ENCODE measurements around the gene PSMD1.

PSMD1 gene

GRCh38 chr2:231161252-231161839, 104.7 kb downstream of the PSMD1 start:
- Histone ChIP-seq H3K9me3 (ENCODE audit: insufficient read depth, low read length) (no peaks in the 10 kb centered on the region), H3K9me2 (replicated peaks; ENCODE audit: insufficient read depth, low read length) (no peaks in the 10 kb centered on the region), H4K20me1 (ENCODE audit: low read depth, low read length) (no peaks in the 10 kb centered on the region), H3K36me3 (ENCODE audit: low read length) (peaks cover 19% of the 10 kb centered on the region; the same call in 1 of the 2 replicates), H3K4me3 (ENCODE audit: insufficient read depth, low read length, poor library complexity, severe bottlenecking) (no peak overlapping the region), H2AFZ (ENCODE audit: low read depth, low read length, severe bottlenecking) (no peak overlapping the region), H3F3A (ENCODE audit: insufficient read depth) (no peaks in the 10 kb centered on the region), H3K9ac (ENCODE audit: low read length) (no peak overlapping the region), H3K27me3 (ENCODE audit: low read length) (no peaks in the 10 kb centered on the region), H3K79me2 (ENCODE audit: insufficient read depth, low read length) (no peaks in the 10 kb centered on the region), H3K4me2 (ENCODE audit: low read depth, low read length, poor library complexity, severe bottlenecking) (no peak overlapping the region), H3K27ac (ENCODE audit: low read depth, low read length) (no peak overlapping the region)
- TF ChIP-seq CTCF (IDR thresholded peaks at IDR 0.05; ENCODE audit: insufficient read depth, low read length, poor library complexity, severe bottlenecking) (no peak), EZH2phosphoT487 (conservative IDR thresholded peaks at IDR 0.05; ENCODE audit: low read length) (no peak)

GRCh38 chr2:231161877-231162329, 105.2 kb downstream of the PSMD1 start:
- H3K9me2 ChIP-seq (replicated peaks; ENCODE audit: insufficient read depth, low read length) = no peaks in the 10 kb centered on the region
- H3K4me2 ChIP-seq (ENCODE audit: low read depth, low read length, poor library complexity, severe bottlenecking) = no peak overlapping the region
- H4K20me1 ChIP-seq (ENCODE audit: low read depth, low read length) = no peaks in the 10 kb centered on the region
- H3K4me3 ChIP-seq (ENCODE audit: insufficient read depth, low read length, poor library complexity, severe bottlenecking) = no peak overlapping the region
- no peak for TF ChIP-seq CTCF (IDR thresholded peaks at IDR 0.05; ENCODE audit: insufficient read depth, low read length, poor library complexity, severe bottlenecking)
- TF ChIP-seq EZH2phosphoT487 (conservative IDR thresholded peaks at IDR 0.05; ENCODE audit: low read length) = no peak
- H3K9ac ChIP-seq (ENCODE audit: low read length) = no peak overlapping the region
- peaks cover 19% of the 10 kb centered on the region; the same call in 1 of the 2 replicates for H3K36me3 ChIP-seq (ENCODE audit: low read length)
- no peak overlapping the region for H2AFZ ChIP-seq (ENCODE audit: low read depth, low read length, severe bottlenecking)
- H3K27me3 ChIP-seq (ENCODE audit: low read length) = no peaks in the 10 kb centered on the region
- no peaks in the 10 kb centered on the region for H3K9me3 ChIP-seq (ENCODE audit: insufficient read depth, low read length)
- no peak overlapping the region for H3K27ac ChIP-seq (ENCODE audit: low read depth, low read length)
- H3K79me2 ChIP-seq (ENCODE audit: insufficient read depth, low read length) = no peaks in the 10 kb centered on the region
- H3F3A ChIP-seq (ENCODE audit: insufficient read depth) = no peaks in the 10 kb centered on the region

GRCh38 chr2:231163011-231163410, 106.3 kb downstream of the PSMD1 start:
- H3F3A ChIP-seq (ENCODE audit: insufficient read depth) = no peaks in the 10 kb centered on the region
- no peaks in the 10 kb centered on the region for H3K27me3 ChIP-seq (ENCODE audit: low read length)
- no peak overlapping the region for H3K27ac ChIP-seq (ENCODE audit: low read depth, low read length)
- TF ChIP-seq EZH2phosphoT487 (conservative IDR thresholded peaks at IDR 0.05; ENCODE audit: low read length) (no peak), CTCF (IDR thresholded peaks at IDR 0.05; ENCODE audit: insufficient read depth, low read length, poor library complexity, severe bottlenecking) (no peak)
- peaks cover 23% of the 10 kb centered on the region; the same call in 1 of the 2 replicates for H3K36me3 ChIP-seq (ENCODE audit: low read length)
- H3K4me2 ChIP-seq (ENCODE audit: low read depth, low read length, poor library complexity, severe bottlenecking) = no peak overlapping the region
- H2AFZ ChIP-seq (ENCODE audit: low read depth, low read length, severe bottlenecking) = no peak overlapping the region
- no peak overlapping the region for H3K4me3 ChIP-seq (ENCODE audit: insufficient read depth, low read length, poor library complexity, severe bottlenecking)
- no peaks in the 10 kb centered on the region for H3K79me2 ChIP-seq (ENCODE audit: insufficient read depth, low read length)
- H3K9ac ChIP-seq (ENCODE audit: low read length) = no peak overlapping the region
- no peaks in the 10 kb centered on the region for H3K9me3 ChIP-seq (ENCODE audit: insufficient read depth, low read length)
- no peaks in the 10 kb centered on the region for H3K9me2 ChIP-seq (replicated peaks; ENCODE audit: insufficient read depth, low read length)
- H4K20me1 ChIP-seq (ENCODE audit: low read depth, low read length) = no peaks in the 10 kb centered on the region
